HG02678 (cell line): ENCODE data around the gene AKAP6.
"Not testable (repeated sequence)": the region's sequence is repeated elsewhere in the genome, so short reads cannot be mapped to it uniquely, and the experiment has no call there.

Experiments
- ATAC-seq: cut with Tn5 transposase; IDR thresholded peaks from one replicate; pipeline ENCODE4 v1.9.1; 2021; ENCODE audit warnings: mild to moderate bottlenecking, moderate library complexity; ENCODE audit not compliant: unreplicated experiment

AKAP6 gene

DNA sequence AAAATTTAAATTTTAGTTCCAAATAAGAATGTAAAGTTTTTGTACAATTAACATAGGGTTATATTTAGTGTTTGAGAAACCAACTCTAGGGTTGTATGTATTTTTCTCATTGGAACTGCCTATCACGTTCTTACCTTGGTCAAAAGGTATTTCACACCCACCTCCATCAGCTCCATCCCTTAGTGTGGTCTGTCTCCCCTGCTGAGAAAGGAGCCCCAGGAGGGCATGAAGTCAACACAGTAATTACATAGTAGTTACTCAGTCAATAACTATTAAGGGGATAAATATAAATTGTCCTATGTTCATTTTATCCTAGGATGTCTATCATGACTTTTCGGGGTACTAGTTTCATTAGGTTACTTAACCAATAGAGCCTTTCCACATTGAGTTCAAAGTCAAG lies 106.3 kb downstream of the AKAP6 start:
- ATAC-seq: no peak

DNA sequence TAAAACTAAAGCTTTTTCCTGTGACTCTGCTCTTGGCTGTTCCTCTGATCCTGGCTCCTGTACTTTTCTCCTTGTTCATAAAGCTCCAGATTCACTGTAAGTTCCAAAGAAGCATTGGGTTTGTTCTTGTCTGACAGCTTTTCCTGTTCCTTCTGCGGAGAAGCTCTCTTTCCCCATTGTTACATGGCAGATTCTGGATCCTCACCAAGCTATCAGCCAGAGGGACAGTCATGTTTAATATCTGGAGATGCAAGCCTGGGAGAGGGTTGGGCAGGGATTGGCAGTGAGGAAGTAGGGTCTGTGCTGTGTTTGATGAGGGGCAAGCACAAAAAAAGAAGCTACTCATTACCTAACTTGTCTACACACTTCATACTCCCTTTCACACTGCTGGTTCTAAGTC lies 107.9 kb downstream of the AKAP6 start:
- no peak for ATAC-seq

DNA sequence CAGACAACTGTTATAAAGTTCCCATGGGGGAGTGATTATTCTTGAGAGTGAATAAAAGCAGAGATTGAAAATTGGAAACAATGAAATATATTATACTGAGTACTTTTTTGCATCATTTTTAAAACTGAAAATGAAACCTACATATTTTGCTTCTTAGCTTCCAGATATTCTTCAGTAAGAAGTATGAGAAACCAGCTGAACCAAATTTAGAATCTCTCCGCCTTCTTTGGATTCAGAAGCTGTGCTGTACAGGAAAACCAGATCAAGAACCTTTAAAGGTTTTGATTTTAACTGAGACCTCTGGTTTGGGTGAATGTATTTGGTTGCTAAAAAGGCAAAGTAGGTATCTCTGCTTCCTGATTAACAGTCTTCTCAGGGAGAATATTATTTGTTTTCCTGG lies 109.4 kb downstream of the AKAP6 start:
- ATAC-seq: no peak

DNA sequence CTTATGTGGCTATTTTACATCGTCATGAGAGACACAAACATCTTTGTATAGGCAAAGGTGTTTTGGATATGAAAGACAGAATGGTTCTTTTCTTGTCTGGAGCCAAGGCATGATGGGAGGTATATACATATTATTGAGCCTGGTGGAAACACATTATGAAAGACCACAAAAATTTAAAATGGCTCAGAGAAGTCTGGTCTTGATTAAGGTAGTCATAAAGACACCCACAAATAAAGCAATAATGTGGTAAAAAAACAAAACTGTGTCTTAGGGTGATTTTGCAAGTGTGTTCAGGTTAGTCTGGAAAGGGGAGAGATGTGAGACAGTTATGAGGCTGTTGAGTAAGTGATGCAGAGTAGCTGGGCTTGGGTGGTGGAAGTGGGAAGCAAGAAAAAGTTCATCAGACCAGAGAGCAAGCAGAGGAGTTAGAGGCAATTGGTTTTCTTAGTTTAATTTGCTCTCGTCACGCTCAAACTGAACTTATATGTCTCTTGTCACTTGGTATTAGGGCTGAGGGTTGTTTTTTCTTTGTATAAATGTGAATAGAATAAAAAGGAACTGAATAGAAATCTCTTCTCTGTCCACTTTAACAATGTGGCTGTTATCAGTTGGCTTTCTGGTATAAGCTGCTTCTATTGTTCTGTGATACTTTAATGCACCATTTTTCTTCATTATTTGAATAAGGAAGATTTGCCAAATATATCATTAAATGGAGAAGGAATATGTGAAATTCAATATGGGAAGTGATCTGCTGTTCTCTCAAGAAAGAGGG lies 115.0 kb downstream of the AKAP6 start:
- ATAC-seq: no peak

DNA sequence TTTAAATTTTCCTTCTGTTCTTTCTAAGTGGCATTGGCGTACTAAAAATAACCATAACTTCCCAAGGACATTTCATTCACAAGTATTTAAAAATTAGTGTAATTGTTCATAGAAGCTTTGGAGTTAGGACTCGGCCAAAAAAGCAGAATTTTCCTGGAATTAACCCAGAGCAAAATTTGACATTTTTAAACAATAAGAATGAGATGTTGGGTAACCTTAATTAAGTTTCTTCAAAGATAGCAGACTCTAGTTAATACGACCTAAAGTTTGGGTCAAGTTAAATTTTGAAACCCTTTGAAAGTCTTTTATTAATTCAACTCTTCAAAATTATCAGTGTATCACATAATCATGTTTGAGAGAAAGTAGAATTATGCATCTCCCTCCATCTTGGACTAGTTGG lies 118.3 kb downstream of the AKAP6 start:
- no peak for ATAC-seq

- ATAC-seq: no peak
These were observed 120.5 kb downstream of the AKAP6 start for GRCh38 chr14:32449648-32450047.

DNA sequence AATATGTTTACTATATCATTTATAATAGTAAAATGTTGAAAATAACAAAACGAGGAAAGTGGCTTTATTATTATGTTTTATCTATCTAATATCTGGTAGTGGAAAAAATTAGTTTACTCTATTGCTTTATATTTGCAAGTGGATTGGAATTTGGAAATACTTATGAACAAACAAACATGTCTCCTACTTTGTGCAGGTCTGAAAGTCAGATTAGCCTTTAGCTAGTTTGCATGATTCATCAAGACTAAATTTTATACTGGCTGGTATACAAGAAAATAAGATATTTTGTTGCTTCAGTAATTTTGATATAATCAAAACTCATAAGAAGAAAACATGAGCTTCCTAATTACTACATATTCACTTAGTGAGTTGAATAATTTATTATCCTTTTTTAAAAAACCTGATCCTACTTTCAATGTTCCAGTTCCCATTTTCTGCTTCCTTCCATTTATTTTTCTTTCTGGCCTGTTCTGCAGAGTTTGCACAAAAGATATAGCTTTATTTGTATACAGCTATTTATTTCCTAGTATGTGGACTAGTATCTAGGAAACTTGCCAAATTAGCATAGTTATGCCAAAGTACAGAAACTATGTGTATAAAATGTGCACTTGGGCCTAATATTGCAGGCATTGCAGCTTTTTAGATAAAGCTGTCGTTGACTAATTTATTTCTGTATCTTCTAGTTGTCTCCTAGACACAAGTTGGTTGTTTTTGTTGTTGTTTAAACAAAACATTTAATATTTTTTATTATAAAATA lies 122.0 kb downstream of the AKAP6 start:
- ATAC-seq: no peak

GRCh38 chr14:32453857-32454810 lies 125.0 kb downstream of the AKAP6 start:
- no peak for ATAC-seq

- no peak for ATAC-seq
These were observed 128.3 kb downstream of the AKAP6 start for GRCh38 chr14:32457213-32457920.

DNA sequence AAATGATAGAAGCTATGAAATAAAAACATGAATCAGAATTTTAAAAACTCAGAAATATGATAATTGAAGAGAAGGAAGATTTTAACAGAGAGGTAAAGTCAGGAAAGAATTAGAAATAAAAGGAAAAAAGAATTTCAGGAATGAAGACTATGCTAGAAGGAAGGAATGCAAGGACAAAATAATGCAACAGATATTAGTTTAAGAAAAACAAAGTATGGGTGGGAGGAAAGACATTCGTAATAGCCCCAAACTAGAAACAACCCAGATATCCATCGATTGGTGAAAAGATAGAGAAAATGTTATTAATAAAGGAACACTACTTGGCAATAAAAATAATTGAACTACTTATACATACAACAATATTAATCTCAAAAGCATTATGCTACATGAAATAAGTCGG lies 129.6 kb downstream of the AKAP6 start:
- ATAC-seq: no peak

- ATAC-seq: no peak
These were observed 131.2 kb downstream of the AKAP6 start for GRCh38 chr14:32460267-32460666.

- ATAC-seq: not testable (repeated sequence)
These were observed 133.5 kb downstream of the AKAP6 start for GRCh38 chr14:32462553-32462952.

- no peak for ATAC-seq
These were observed 139.9 kb downstream of the AKAP6 start for GRCh38 chr14:32468955-32469354.

- ATAC-seq: no peak
These were observed 140.5 kb downstream of the AKAP6 start for GRCh38 chr14:32469388-32470160.

- ATAC-seq: no peak
These were observed 141.1 kb downstream of the AKAP6 start for GRCh38 chr14:32470161-32470715.

DNA sequence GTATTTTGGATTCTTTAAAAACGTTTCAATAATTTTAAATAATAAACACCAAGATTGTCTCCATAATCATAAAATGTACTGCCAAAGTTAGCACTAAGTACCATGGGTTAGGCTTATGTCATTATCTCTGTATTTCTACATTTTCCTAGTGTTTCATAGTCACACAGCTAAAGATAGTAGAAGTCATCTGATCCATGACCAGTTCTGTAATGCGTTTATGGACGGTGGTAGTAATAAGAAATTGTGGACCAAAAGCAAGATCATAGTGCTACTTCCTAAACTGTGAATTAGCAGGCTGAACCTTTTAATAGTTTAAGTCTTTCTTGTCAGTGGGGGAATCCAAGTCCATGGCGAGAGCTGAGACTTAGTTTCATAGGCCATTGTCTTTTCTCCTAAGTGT lies 142.1 kb downstream of the AKAP6 start:
- ATAC-seq: no peak

- no peak for ATAC-seq
These were observed 143.0 kb downstream of the AKAP6 start for GRCh38 chr14:32472076-32472475.

DNA sequence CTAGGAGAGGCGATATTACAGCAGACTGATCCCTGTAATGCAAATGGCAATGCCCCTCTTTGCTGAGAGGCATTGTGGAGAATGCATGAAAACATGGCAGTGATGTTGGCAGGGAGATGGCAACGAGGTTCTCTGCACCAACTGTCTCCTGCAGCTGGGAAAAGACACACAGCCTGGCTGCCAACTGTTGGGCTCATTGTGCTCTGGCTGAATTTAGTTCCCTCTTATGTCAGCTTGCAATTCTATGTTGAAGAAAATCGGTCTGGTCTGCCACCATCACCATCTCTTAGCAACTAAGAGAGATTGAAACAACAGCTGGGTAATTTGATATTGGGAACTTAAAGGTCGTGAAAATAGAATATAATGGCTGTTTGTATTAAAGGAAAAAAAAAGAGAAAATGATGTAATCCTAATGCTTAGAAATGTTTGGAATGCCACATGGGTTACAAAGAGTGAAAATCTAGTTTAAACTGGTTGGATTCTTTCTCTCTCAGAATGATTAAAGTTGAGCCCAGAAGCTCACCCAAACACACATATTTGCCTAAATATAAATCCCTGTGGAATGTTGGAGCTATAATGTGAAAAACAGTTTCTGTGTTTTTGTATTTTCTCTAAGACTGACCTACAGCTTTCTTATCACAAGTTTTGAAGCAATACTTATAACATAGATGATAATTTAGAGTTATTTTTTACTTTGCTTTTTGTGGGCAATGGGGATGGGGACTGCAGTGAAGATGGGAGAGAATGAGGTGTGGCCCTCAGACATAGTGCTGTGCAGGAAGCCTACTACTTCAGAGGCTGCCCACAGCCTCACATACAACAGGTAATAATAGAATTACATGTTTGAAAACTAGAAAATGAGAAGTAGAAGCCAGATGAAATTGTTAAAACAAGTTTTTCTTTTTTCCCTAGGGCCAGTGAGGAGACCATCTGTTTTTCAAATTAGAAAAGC lies 143.7 kb downstream of the AKAP6 start:
- no peak for ATAC-seq
